CD4-positive, alpha-beta T cell treated with Interleukin-1 beta for 1 hour (primary cell): Measurements from ENCODE around the gene TMEM165.
A peak's percentile ranks its signal among the peaks of the same experiment; 100 is the strongest.

Experiments
- DNase-seq, 2 donors: peaks; one replicate each; pipeline ENCODE4 v3.0.0-alpha.2; 2020 to 2022

The TMEM165 gene

GRCh38 chr4:55367084-55367722, 28.6 kb upstream of the TMEM165 start:
- no peak for DNase-seq

GRCh38 chr4:55369968-55370367, 25.8 kb upstream of the TMEM165 start:
- DNase-seq: no peak

GRCh38 chr4:55372259-55372658, 23.5 kb upstream of the TMEM165 start:
- no peak for DNase-seq

GRCh38 chr4:55373461-55373860, 22.3 kb upstream of the TMEM165 start:
- no peak for DNase-seq

GRCh38 chr4:55376698-55377097, 19.1 kb upstream of the TMEM165 start:
- DNase-seq: no peak

- no peak for DNase-seq
These were observed 16.9 kb upstream of the TMEM165 start for GRCh38 chr4:55378617-55379467.

GRCh38 chr4:55380576-55380975, 15.2 kb upstream of the TMEM165 start:
- DNase-seq: no peak

- no peak for DNase-seq
These were observed 14.3 kb upstream of the TMEM165 start for GRCh38 chr4:55381502-55381901.

GRCh38 chr4:55382488-55383003, 13.2 kb upstream of the TMEM165 start:
- no peak for DNase-seq

GRCh38 chr4:55385201-55385649, 10.5 kb upstream of the TMEM165 start:
- no peak for DNase-seq

- DNase-seq: no peak
These were observed 9.7 kb upstream of the TMEM165 start for GRCh38 chr4:55386073-55386472.

GRCh38 chr4:55386840-55387239, 8.9 kb upstream of the TMEM165 start:
- DNase-seq: no peak

- DNase-seq: no peak
These were observed 2.1 kb upstream of the TMEM165 start for GRCh38 chr4:55393461-55394320.

GRCh38 chr4:55395218-55395528, 584 bp upstream of the TMEM165 start:
- DNase-seq: no peak

- DNase-seq: peak; percentile 27 to 30
These were observed 760 bp downstream of the TMEM165 start for GRCh38 chr4:55396308-55397125.

GRCh38 chr4:55397126-55397436, 1.3 kb downstream of the TMEM165 start:
- DNase-seq: no peak

GRCh38 chr4:55397520-55398321, 2.0 kb downstream of the TMEM165 start:
- DNase-seq: no peak

GRCh38 chr4:55398461-55398860, 2.7 kb downstream of the TMEM165 start:
- no peak for DNase-seq

GRCh38 chr4:55398966-55399365, 3.2 kb downstream of the TMEM165 start:
- DNase-seq: no peak

GRCh38 chr4:55399581-55399980, 3.8 kb downstream of the TMEM165 start:
- no peak for DNase-seq

GRCh38 chr4:55405073-55405472, 9.3 kb downstream of the TMEM165 start:
- no peak for DNase-seq

- DNase-seq: no peak
These were observed 10.8 kb downstream of the TMEM165 start for GRCh38 chr4:55406545-55406944.
